SK-N-SH treated with all-trans-retinoic acid at 6 μM for 48 hours (cell line): Measurements from ENCODE around the gene STXBP2.
"Not testable (repeated sequence)": the region's sequence is repeated elsewhere in the genome, so short reads cannot be mapped to it uniquely, and the experiment has no call there.

Experiments used
- ARNTL ChIP-seq: fragments of 450-650 bp; formaldehyde crosslinking; IDR thresholded peaks from 2 replicates; pipeline ENCODE4 v1.5.0; 2020; ENCODE audit warnings: low read depth, mild to moderate bottlenecking, moderate library complexity, borderline replicate concordance
- BACH2 ChIP-seq: fragments of 250-450 bp; sonication (Bioruptor Pico); IDR thresholded peaks from 2 replicates; pipeline ENCODE4 v1.9.0; 2021; ENCODE audit warnings: mild to moderate bottlenecking, borderline replicate concordance
- CREB5 ChIP-seq: fragments of 250-450 bp; sonication (Bioruptor Pico); IDR thresholded peaks from 2 replicates; pipeline ENCODE4 v1.5.1; 2020; ENCODE audit warnings: low read depth, mild to moderate bottlenecking, moderate library complexity
- OSR1 ChIP-seq: fragments of 250-450 bp; sonication (Bioruptor Pico); IDR thresholded peaks from 2 replicates; pipeline ENCODE4 v1.8.0; 2022; ENCODE audit warnings: moderate library complexity, mild to moderate bottlenecking, inconsistent platforms
- RARB ChIP-seq: fragments of 250-450 bp; sonication (Bioruptor Pico); IDR thresholded peaks from 2 replicates; pipeline ENCODE4 v1.8.0; 2021; ENCODE audit warnings: mild to moderate bottlenecking, moderate library complexity
- TCF4 ChIP-seq: fragments of 250-450 bp; sonication (Bioruptor Pico); IDR thresholded peaks from 2 replicates; pipeline ENCODE4 v1.8.0; 2021; ENCODE audit warnings: mild to moderate bottlenecking, moderate library complexity, borderline replicate concordance
- ZNF565 ChIP-seq: fragments of 450-650 bp; formaldehyde crosslinking; conservative IDR thresholded peaks from 2 replicates; pipeline ENCODE4 v1.5.0; 2020; ENCODE audit warnings: low read depth, mild to moderate bottlenecking, moderate library complexity

DNA sequence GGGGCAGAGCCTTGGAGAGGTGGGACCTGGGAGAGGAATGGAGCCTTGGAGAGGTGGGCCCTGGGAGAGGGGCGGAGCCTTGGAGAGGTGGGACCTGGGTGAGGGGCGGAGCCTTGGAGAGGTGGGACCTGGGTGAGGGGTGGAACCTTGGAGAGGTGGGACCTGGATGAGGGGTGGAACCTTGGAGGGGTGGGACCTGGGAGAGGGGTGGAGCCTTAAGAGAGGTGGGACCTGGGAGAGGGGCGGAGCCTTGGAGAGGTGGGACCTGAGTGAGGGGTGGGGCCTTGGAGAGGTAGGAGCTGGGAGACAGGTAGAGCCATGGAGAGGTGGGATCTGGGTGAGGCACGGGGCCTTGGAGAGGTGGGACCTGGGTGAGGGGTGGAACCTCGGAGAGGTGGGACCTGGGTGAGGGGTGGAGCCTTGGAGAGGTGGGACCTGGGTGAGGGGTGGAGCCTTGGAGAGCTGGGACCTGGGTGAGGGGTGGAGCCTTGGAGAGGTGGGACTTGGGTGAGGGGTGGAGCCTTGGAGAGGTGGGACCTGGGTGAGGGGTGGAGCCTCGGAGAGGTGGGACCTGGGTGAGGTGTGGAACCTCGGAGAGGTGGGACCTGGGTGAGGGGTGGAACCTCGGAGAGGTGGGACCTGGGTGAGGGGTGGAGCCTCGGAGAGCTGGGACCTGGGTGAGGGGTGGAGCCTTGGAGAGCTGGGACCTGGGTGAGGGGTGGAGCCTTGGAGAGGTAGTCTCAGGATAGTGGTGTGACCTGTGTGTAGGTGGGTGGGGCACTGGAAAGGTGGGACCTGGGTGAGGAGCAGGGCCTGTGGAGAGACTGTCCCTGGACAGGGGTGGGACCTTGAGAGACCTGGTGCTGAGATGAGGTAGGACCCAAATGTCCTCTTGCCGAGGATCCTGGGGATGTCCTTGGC lies 7.0 kb downstream of the STXBP2 start:
- not testable (repeated sequence) for TF ChIP-seq ARNTL; CREB5 (CRISPR knock-in tag); BACH2; TCF4 (CRISPR knock-in tag); OSR1 (CRISPR knock-in tag); RARB (CRISPR knock-in tag); ZNF565
